HG03280 (cell line): ENCODE data around the gene IRAG1.
"Not testable (repeated sequence)": the region's sequence is repeated elsewhere in the genome, so short reads cannot be mapped to it uniquely, and the experiment has no call there.

Experiments used
- ATAC-seq: cut with Tn5 transposase; IDR thresholded peaks from one replicate; pipeline ENCODE4 v1.9.1; 2021; ENCODE audit warnings: mild to moderate bottlenecking, moderate library complexity; ENCODE audit not compliant: unreplicated experiment

The IRAG1 gene

GRCh38 chr11:10709299-10710086 is 15.9 kb upstream of the IRAG1 start:
- no peak for ATAC-seq

DNA sequence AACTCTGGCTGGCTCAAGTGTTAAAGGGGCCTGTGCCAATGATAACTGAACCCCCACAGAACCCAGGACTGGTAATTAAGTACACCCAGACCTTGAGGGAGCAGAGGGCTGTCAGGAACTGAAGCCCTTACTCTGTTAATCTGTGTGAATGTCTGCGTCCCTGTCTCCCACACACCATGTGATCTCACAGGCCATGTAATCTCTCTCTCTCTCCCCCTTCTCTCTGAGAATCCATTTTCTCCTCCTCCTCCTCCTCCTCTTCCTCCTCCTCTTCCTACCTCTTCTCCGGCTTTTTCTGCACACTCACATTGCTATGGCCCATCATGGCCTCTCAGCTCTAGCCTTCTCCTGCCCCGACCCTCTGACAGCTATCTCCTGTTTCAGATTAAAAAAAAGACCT is 14.6 kb upstream of the IRAG1 start:
- no peak for ATAC-seq

DNA sequence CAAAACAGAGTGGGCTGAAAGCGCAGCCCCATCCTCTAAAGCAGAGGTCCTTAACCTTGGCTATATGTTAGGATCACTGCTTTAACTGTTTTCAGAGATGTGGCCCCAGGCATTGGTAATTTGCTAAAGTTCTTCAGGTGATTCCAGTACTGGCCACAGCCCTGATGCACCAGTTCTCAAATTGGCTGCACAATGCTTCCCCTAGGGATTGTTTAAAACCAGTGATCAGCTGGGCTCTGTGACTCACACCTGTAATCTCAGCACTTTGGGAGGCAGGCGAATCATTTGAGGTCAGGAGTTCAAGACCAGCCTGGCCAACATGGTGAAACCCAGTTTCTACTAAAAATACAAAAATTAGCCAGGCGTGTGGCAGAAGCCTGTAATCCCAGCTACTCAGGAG is 8.4 kb upstream of the IRAG1 start:
- ATAC-seq, result no peak

- ATAC-seq, result no peak
These were observed 5.5 kb upstream of the IRAG1 start for GRCh38 chr11:10699072-10699471.

- no peak for ATAC-seq
These were observed 3.7 kb upstream of the IRAG1 start for GRCh38 chr11:10697323-10697620.

DNA sequence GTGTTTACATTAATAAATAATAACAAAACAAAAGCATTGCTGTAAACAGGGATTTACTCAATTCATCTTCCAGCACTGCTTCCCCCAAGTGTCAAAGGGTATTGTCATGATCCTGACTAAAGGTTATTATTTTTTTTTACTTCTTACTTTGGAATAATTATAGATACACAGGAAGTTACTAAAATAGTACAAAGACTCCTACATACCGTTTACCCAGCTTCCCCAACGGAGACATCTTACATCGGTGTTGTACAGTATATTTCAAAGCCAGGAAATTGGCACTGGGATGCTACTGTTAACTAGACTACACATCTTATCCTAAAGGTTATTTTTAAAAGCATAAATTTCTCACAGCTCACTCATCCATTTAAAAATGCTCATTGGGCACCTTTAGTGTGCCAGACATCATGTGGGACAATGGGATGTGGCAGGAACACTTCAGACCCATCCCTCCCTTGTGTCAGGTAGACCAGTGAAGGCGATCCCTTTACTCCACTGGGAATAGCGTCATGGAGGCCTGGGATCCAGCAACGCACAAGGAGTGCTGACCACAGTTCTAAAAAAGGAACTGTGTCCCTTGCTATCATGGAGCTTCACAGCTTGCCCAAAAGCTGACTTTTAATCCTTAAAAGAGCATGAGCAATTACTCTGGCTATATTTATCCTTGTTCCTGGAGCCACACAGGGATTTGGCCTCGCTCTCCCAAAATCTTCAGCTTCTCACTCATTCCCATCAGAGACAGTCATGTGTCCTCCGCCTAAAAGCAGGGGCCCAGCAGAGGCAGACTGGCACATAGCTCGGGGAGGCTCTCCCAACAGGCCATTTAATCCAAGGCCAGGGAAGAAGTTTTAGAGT is 3.1 kb upstream of the IRAG1 start:
- no peak for ATAC-seq

- ATAC-seq, result no peak
These were observed 2.3 kb upstream of the IRAG1 start for GRCh38 chr11:10695833-10696232.

- no peak for ATAC-seq
These were observed 1.1 kb upstream of the IRAG1 start for GRCh38 chr11:10694486-10695239.

GRCh38 chr11:10692531-10693115 is 932 bp downstream of the IRAG1 start:
- ATAC-seq, result no peak

DNA sequence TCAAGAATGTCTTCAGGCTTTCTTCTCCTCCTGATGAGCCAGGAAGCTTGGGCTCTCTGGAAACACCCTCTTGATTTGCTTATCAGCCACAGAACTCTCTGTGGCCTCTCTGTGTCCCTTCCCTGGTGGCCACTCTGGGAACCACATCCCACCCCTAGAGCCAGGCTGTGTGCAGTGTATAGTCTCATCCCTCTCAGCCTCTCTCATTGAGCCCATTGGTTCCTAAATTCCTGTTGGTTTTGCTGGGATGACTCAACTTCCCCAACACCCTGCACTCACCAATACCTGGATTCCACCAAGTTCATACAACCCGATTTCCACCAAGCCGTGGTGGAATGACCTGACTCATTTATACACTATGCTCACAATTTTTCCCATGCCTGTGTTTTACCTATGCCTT is 5.2 kb downstream of the IRAG1 start:
- no peak for ATAC-seq

DNA sequence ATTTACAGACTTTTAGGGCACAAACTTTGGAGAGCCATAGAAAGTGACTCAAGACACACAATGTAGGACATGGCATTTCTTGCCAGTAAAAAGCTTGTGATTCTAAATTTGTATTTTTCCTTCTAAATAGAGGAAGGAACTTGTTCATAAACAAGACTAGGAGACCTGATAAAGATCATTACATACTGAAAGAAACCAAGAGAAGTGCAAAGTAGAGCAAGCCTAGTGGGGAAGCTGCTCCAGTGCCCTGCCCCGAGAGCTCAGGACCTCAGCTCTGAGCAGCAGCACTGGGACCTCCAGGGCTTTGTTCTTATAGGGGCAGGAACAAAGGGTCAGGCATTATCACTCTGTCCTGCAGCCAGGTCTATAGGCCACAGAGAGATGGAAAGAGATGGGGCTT is 7.2 kb downstream of the IRAG1 start:
- no peak for ATAC-seq

GRCh38 chr11:10683429-10683828 is 10.1 kb downstream of the IRAG1 start:
- no peak for ATAC-seq

GRCh38 chr11:10680956-10681487 is 12.5 kb downstream of the IRAG1 start:
- ATAC-seq, result no peak

GRCh38 chr11:10680279-10680678 is 13.3 kb downstream of the IRAG1 start:
- ATAC-seq, result not testable (repeated sequence)

GRCh38 chr11:10679644-10680043 is 13.9 kb downstream of the IRAG1 start:
- ATAC-seq, result no peak

DNA sequence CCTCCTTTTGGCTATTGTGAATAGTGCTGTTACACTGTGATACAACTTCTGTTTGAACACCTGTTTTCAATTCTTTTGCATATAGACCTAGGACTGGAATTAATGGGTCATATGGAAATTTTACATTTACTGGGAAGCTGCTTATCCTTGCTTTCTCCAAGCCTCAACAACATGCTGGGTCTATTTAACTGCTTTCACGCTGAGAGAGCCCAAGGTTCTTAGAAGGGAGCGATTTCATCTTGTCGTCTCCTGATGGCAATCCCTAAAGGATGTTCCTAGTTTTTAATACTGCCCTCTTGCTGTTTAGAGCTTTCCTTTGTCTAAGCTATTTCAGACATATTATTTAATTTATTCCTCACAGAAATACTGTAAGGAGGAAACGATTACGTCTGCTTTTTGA is 15.5 kb downstream of the IRAG1 start:
- no peak for ATAC-seq

DNA sequence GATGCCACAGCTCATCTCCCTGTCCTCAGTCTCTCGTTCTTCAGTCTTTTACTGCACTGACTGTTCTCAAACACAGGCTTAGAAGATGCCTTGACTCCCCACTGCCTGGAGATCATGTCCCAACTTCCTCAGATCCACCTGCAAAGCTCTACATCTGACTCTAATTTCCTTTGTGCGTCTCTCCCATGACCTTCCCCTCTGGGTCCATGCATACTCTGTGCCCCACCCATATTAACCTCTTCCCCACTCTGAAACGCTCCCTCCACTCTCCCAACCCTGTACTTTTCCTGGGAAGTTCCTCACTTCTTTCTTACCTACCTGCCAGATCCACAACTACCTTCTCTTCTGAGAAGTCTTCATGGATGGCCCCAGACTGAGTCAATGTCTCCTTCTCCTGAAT is 16.6 kb downstream of the IRAG1 start:
- no peak for ATAC-seq

- no peak for ATAC-seq
These were observed 18.6 kb downstream of the IRAG1 start for GRCh38 chr11:10674911-10675440.

GRCh38 chr11:10674440-10674855 is 19.1 kb downstream of the IRAG1 start:
- ATAC-seq, result no peak

DNA sequence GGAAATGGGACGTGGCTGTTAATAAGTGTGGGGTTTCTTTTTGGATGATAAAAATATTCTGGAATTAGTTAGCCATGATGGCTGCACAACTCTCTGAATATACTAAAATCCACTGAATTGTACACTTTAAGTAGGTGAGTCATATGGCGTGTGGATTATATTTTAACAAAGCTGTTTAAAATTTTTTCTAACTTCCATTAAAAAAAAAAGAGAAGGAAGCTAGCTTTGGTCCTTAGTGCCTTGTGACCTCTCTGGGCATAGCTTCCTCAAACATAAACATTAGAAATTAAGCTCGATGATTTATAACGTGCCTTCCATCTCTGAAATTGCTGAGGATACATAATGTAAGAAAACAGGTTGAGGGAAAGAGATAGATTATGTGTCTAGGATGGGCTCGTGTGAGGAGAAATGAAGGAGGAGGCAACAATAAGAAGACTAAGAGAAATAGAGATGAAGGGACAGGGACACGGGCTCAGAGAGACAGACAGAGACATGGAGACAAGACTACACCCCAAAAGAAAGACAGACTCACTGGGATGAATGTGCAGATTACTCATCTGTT is 20.0 kb downstream of the IRAG1 start:
- ATAC-seq, result no peak
